Smooth muscle cell (in vitro differentiated cells): Measurements from ENCODE around the gene ETFB. TPM values are rescaled to one million over a fixed set of nuclear protein-coding genes. Genes with fewer than 3 reads are reported as not detected.

Experiments
- DNase-seq: peaks from one replicate; lab custom pipeline; 2025; ENCODE audit not compliant: unreplicated experiment; lab: John Stamatoyannopoulos, UW
- H2AFZ ChIP-seq: fragments of 200-600 bp; sonication (generic); 2 replicates; pipeline ENCODE4 v1.6.0; 2016; ENCODE audit warnings: antibody characterized with exemption, low read depth, mild to moderate bottlenecking
- H3F3A ChIP-seq: fragments of 200-600 bp; sonication (generic); 2 replicates; pipeline ENCODE4 v1.6.0; 2017; ENCODE audit warnings: antibody characterized with exemption, low read depth
- H3K27ac ChIP-seq: fragments of 200-600 bp; sonication (generic); 2 replicates; pipeline ENCODE4 v1.5.1; 2016; ENCODE audit warnings: low read depth, mild to moderate bottlenecking
- H3K27me3 ChIP-seq: fragments of 200-600 bp; sonication (generic); 2 replicates; pipeline ENCODE4 v1.6.1; 2016; ENCODE audit warnings: low read depth, mild to moderate bottlenecking
- H3K36me3 ChIP-seq: fragments of 200-600 bp; sonication (generic); 2 replicates; pipeline ENCODE4 v1.5.1; 2016; ENCODE audit warnings: low read depth
- H3K4me1 ChIP-seq: fragments of 200-600 bp; sonication (generic); 2 replicates; pipeline ENCODE4 v1.5.1; 2016; ENCODE audit warnings: low read depth
- H3K4me2 ChIP-seq: fragments of 200-600 bp; sonication (generic); 2 replicates; pipeline ENCODE4 v1.6.0; 2016; ENCODE audit warnings: mild to moderate bottlenecking
- H3K4me3 ChIP-seq: fragments of 200-600 bp; sonication (generic); 2 replicates; pipeline ENCODE4 v1.5.1; 2016; ENCODE audit warnings: mild to moderate bottlenecking
- H3K79me2 ChIP-seq: fragments of 200-600 bp; sonication (generic); 2 replicates; pipeline ENCODE4 v1.6.0; 2016; ENCODE audit warnings: low read depth, mild to moderate bottlenecking
- H3K9ac ChIP-seq: fragments of 200-600 bp; sonication (generic); 2 replicates; pipeline ENCODE4 v1.6.0; 2016; ENCODE audit warnings: low read depth
- H3K9me3 ChIP-seq: fragments of 200-600 bp; sonication (generic); replicated peaks from 2 replicates; pipeline ENCODE4 v1.5.1; 2016; ENCODE audit warnings: low read depth
- H4K20me1 ChIP-seq: fragments of 200-600 bp; sonication (generic); 2 replicates; pipeline ENCODE4 v1.6.0; 2016; ENCODE audit warnings: low read depth
- CTCF ChIP-seq: fragments of 200-600 bp; sonication (generic); IDR thresholded peaks from 2 replicates; pipeline ENCODE4 v1.5.1; 2017; ENCODE audit warnings: borderline replicate concordance, mild to moderate bottlenecking, antibody characterized with exemption; ENCODE audit not compliant: insufficient read depth, poor library complexity, severe bottlenecking
- WGBS: methylation state at CpG from one replicate; pipeline ENCODE4 v1.1.7; 2016; ENCODE audit warnings: low lambda C conversion rate; 5-methylcytosine and 5-hydroxymethylcytosine counted together
- polyA plus RNA-seq: library from polyadenylated mRNA; unstranded; fragments of >200 nt; fragmentation: Nextera tagmentation; extraction: Ambion mirVana; gene quantifications from 2 replicates; pipeline ENCODE4 v1.2.1, GENCODE V29; 2016
- total RNA-seq: library from RNA; depleted of rRNA; stranded (reverse); fragments of >200 nt; gene quantifications from 2 replicates; pipeline ENCODE4 v1.2.3, GENCODE V29; 2014

ETFB gene
- total and polyA plus RNA-seq, 2 experiments from 2014 or later, result 51.1 to 94.5 TPM

GRCh38 chr19:51347209-51347928, 18.8 kb downstream of the ETFB start:
- Histone ChIP-seq H3K27me3 (no peaks in the 10 kb centered on the region), H3K36me3 (no peaks in the 10 kb centered on the region), H4K20me1 (no peaks in the 10 kb centered on the region), H3K9ac (no peak overlapping the region), H3K9me3 (no peaks in the 10 kb centered on the region), H3K27ac (no peak overlapping the region), H3K4me2 (no peak overlapping the region), H3F3A (peaks cover 6% of the 10 kb centered on the region), H2AFZ (no peak overlapping the region), H3K4me3 (no peak overlapping the region), H3K79me2 (no peaks in the 10 kb centered on the region), H3K4me1 (no peaks in the 10 kb centered on the region)
- WGBS, result 79% methylated on average over 10 of the region's 10 CpGs
- no peak for DNase-seq
- TF ChIP-seq CTCF, result no peak

- H3F3A ChIP-seq, result peaks cover 6% of the 10 kb centered on the region
- no peak overlapping the region for H2AFZ ChIP-seq
- H3K4me1 ChIP-seq, result no peaks in the 10 kb centered on the region
- no peak overlapping the region for H3K9ac ChIP-seq
- no peak overlapping the region for H3K4me2 ChIP-seq
- no peaks in the 10 kb centered on the region for H3K36me3 ChIP-seq
- no peak for TF ChIP-seq CTCF
- H4K20me1 ChIP-seq, result no peaks in the 10 kb centered on the region
- H3K79me2 ChIP-seq, result no peaks in the 10 kb centered on the region
- no peak overlapping the region for H3K4me3 ChIP-seq
- no peaks in the 10 kb centered on the region for H3K9me3 ChIP-seq
- no peaks in the 10 kb centered on the region for H3K27me3 ChIP-seq
- 84% methylated on average over 17 of the region's 17 CpGs for whole genome bisulfite sequencing
- DNase-seq, result no peak
- no peak overlapping the region for H3K27ac ChIP-seq
Measured at GRCh38 chr19:51346742-51347141, 19.4 kb downstream of the ETFB start.

- Histone ChIP-seq H3K9ac (no peak overlapping the region), H3K36me3 (no peaks in the 10 kb centered on the region), H3K4me3 (no peak overlapping the region), H3K4me1 (no peaks in the 10 kb centered on the region), H3F3A (no peaks in the 10 kb centered on the region), H2AFZ (no peak overlapping the region), H3K79me2 (no peaks in the 10 kb centered on the region), H3K9me3 (no peaks in the 10 kb centered on the region), H3K27me3 (no peaks in the 10 kb centered on the region), H3K4me2 (no peak overlapping the region), H3K27ac (no peak overlapping the region), H4K20me1 (no peaks in the 10 kb centered on the region)
- TF ChIP-seq CTCF, result no peak
- 97% methylated on average over 8 of the region's 9 CpGs for WGBS
- DNase-seq, result no peak
Measured at GRCh38 chr19:51345076-51345620, 21.0 kb downstream of the ETFB start.
